SK-N-SH (cell line): ENCODE results near the gene MAN1A1.

Experiments used
- CTCF ChIP-seq: fragments of 200-600 bp; sonication (generic); IDR thresholded peaks from 2 replicates; pipeline ENCODE4 v1.6.1; 2017; ENCODE audit warnings: antibody characterized with exemption, mild to moderate bottlenecking, moderate library complexity
- EP300 ChIP-seq, 2 experiments: IDR thresholded peaks; 2 replicates each; pipeline versions ENCODE4 v1.4.0 to v1.6.1; 2012; ENCODE audit warnings: borderline replicate concordance in 1 of 2, low read depth in 1 of 2, low read length in 1 of 2
- GATA2 ChIP-seq: sonication (generic); formaldehyde crosslinking; IDR thresholded peaks from 2 replicates; pipeline ENCODE4 v1.5.0; 2020; ENCODE audit warnings: mild to moderate bottlenecking, missing genetic modification reagents
- NFIC ChIP-seq: IDR thresholded peaks from 2 replicates; pipeline ENCODE4 v1.4.0; 2012; ENCODE audit warnings: borderline replicate concordance

DNA sequence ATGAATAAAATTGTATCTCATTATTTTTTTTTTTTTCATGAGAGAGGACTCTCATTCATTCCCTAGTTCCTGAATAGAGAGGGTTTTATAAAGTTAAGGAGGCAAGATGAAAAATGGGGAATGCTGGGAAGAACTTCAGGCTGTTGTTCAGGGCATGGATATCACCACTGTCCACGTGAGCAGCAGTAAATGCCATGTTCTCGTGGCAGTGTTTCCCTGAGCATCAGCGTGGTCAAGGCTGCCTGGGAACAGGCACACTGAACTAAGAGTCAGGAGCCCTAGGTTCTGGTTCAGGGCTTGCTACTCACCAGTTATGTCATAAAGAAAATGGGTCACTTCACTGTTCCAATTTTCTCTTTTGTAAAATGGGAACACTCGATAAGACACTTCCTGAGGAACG, 93.2 kb downstream of the MAN1A1 start:
- no peak for TF ChIP-seq EP300 (IDR thresholded peaks at IDR 0.05; ENCODE audit: borderline replicate concordance in 1 of 2, low read depth in 1 of 2, low read length in 1 of 2)
- no peak for TF ChIP-seq NFIC
- no peak for TF ChIP-seq CTCF
- TF ChIP-seq GATA2 (CRISPR knock-in tag), result no peak
